GM10248 (cell line): ENCODE data around the gene FBXO22.
"Not testable (repeated sequence)": the region's sequence is repeated elsewhere in the genome, so short reads cannot be mapped to it uniquely, and the experiment has no call there.

Experiments used
- CTCF ChIA-PET: fragments of 300-600 bp; sonication (Branson Sonifier 250); formaldehyde crosslinking; extraction: SDS; loops from one replicate; lab custom pipeline; 2021; ENCODE audit warnings: antibody characterized with exemption; lab: Yijun Ruan, JAX
- POLR2A ChIA-PET: fragments of 350-650 bp; sonication (Branson Sonifier 250); formaldehyde crosslinking; extraction: SDS; loops from one replicate; lab custom pipeline; 2020; ENCODE audit warnings: antibody characterized with exemption; lab: Yijun Ruan, JAX
- DNase-seq: peaks from one replicate; pipeline ENCODE4 v3.0.0; 2012; ENCODE audit errors: extremely low spot score
- CTCF ChIP-seq: IDR thresholded peaks from 2 replicates; pipeline ENCODE4 v1.5.1; 2012; ENCODE audit warnings: mild to moderate bottlenecking, low read depth; ENCODE audit errors: extremely low read depth, missing control alignments, control extremely low read depth

FBXO22 gene

GRCh38 chr15:75952525-75952924 lies 48.8 kb downstream of the FBXO22 start:
- DNase-seq: no peak
- POLR2A ChIA-PET: no interaction called here
- CTCF ChIA-PET: interaction anchor here (1.0 kb wide), 1 partner anchor 29 kb away, joined by 3 read pairs; no protein-coding TSS in a partner anchor
- no peak for TF ChIP-seq CTCF

GRCh38 chr15:75955720-75956119 lies 52.0 kb downstream of the FBXO22 start:
- ChIA-PET CTCF (interaction anchor here (1.5 kb wide), 1 partner anchor 9 kb away, joined by 3 read pairs; no protein-coding TSS in a partner anchor), POLR2A (no interaction called here)
- DNase-seq: no peak
- no peak for TF ChIP-seq CTCF

GRCh38 chr15:75961331-75961730 lies 57.7 kb downstream of the FBXO22 start:
- no peak for TF ChIP-seq CTCF
- ChIA-PET CTCF (no interaction called here), POLR2A (no interaction called here)
- no peak for DNase-seq

GRCh38 chr15:75966073-75966472 lies 62.4 kb downstream of the FBXO22 start:
- CTCF ChIA-PET: interaction anchor here (1.5 kb wide), 1 partner anchor 12 kb away, joined by 3 read pairs; no protein-coding TSS in a partner anchor
- POLR2A ChIA-PET: no interaction called here
- TF ChIP-seq CTCF: no peak
- DNase-seq: no peak

- DNase-seq, POLR2A ChIA-PET: not testable (repeated sequence)
- CTCF ChIA-PET: interaction anchor here (1.7 kb wide), 1 partner anchor 12 kb away, joined by 3 read pairs; no protein-coding TSS in a partner anchor
These were observed 73.1 kb downstream of the FBXO22 start for GRCh38 chr15:75976766-75977165.

- POLR2A ChIA-PET: no interaction called here
These were observed 77.6 kb downstream of the FBXO22 start for GRCh38 chr15:75981149-75981815.

More at GRCh38 chr15:75981149-75981815, 77.6 kb downstream of the FBXO22 start:
- no peak for DNase-seq
- CTCF ChIA-PET: interaction anchor here (1.4 kb wide), 1 partner anchor 26 kb away, joined by 4 read pairs; no protein-coding TSS in a partner anchor
- no peak for TF ChIP-seq CTCF
